Measurements from ENCODE around the gene GRID2.

DNA sequence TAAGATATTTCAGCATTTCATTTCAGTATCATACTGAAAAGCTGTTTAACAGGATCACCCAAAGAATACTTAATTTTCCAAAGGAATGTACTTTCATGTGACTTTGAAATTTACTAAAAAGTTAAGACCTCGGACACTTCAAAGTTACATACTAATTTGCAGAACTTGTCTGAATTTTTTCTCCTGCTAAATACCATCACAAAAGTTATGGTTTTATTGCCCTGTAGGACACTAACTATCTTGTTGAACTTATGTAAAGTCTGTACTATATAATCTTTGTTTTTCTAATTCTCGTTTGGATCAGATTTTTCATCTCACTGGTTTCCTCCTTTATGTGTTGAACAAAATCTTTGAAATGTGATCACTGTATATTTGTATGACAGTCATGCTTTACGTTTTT, 37.2 kb upstream of the GRID2 start:
- TF ChIP-seq POLR2A (IDR thresholded peaks at IDR 0.05; ENCODE audit: low read depth, low read length): no peak
- TF ChIP-seq, protein P1, sequence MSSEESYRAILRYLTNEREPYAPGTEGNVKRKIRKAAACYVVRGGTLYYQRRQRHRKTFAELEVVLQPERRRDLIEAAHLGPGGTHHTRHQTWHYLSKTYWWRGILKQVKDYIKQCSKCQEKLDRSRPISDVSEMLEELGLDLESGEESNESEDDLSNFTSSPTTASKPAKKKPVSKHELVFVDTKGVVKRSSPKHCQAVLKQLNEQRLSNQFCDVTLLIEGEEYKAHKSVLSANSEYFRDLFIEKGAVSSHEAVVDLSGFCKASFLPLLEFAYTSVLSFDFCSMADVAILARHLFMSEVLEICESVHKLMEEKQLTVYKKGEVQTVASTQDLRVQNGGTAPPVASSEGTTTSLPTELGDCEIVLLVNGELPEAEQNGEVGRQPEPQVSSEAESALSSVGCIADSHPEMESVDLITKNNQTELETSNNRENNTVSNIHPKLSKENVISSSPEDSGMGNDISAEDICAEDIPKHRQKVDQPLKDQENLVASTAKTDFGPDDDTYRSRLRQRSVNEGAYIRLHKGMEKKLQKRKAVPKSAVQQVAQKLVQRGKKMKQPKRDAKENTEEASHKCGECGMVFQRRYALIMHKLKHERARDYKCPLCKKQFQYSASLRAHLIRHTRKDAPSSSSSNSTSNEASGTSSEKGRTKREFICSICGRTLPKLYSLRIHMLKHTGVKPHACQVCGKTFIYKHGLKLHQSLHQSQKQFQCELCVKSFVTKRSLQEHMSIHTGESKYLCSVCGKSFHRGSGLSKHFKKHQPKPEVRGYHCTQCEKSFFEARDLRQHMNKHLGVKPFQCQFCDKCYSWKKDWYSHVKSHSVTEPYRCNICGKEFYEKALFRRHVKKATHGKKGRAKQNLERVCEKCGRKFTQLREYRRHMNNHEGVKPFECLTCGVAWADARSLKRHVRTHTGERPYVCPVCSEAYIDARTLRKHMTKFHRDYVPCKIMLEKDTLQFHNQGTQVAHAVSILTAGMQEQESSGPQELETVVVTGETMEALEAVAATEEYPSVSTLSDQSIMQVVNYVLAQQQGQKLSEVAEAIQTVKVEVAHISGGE (CRISPR knock-in tag; IDR thresholded peaks at IDR 0.05): no peak
- TF ChIP-seq, protein P2, sequence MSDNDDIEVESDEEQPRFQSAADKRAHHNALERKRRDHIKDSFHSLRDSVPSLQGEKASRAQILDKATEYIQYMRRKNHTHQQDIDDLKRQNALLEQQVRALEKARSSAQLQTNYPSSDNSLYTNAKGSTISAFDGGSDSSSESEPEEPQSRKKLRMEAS (IDR thresholded peaks at IDR 0.05; ENCODE audit: low read depth, low read length): no peak
- TF ChIP-seq, protein P3, sequence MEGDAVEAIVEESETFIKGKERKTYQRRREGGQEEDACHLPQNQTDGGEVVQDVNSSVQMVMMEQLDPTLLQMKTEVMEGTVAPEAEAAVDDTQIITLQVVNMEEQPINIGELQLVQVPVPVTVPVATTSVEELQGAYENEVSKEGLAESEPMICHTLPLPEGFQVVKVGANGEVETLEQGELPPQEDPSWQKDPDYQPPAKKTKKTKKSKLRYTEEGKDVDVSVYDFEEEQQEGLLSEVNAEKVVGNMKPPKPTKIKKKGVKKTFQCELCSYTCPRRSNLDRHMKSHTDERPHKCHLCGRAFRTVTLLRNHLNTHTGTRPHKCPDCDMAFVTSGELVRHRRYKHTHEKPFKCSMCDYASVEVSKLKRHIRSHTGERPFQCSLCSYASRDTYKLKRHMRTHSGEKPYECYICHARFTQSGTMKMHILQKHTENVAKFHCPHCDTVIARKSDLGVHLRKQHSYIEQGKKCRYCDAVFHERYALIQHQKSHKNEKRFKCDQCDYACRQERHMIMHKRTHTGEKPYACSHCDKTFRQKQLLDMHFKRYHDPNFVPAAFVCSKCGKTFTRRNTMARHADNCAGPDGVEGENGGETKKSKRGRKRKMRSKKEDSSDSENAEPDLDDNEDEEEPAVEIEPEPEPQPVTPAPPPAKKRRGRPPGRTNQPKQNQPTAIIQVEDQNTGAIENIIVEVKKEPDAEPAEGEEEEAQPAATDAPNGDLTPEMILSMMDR (IDR thresholded peaks at IDR 0.05 in 2 of 3, conservative IDR thresholded peaks at IDR 0.05 in 1 of 3; ENCODE audit: control insufficient read depth in 2 of 3, extremely low read depth in 1 of 3, insufficient read depth in 1 of 3, low read depth in 3 of 3, low read length in 3 of 3): no peak
- no peak for TF ChIP-seq JUNB (IDR thresholded peaks at IDR 0.05)
- TF ChIP-seq, protein P4, sequence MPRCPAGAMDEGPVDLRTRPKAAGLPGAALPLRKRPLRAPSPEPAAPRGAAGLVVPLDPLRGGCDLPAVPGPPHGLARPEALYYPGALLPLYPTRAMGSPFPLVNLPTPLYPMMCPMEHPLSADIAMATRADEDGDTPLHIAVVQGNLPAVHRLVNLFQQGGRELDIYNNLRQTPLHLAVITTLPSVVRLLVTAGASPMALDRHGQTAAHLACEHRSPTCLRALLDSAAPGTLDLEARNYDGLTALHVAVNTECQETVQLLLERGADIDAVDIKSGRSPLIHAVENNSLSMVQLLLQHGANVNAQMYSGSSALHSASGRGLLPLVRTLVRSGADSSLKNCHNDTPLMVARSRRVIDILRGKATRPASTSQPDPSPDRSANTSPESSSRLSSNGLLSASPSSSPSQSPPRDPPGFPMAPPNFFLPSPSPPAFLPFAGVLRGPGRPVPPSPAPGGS (IDR thresholded peaks at IDR 0.05; ENCODE audit: borderline replicate concordance, insufficient read depth, low read depth, low read length, poor library complexity, severe bottlenecking): no peak
- no peak for TF ChIP-seq RAD21 (IDR thresholded peaks at IDR 0.05; ENCODE audit: insufficient read depth, low read depth, low read length)
- no peak for TF ChIP-seq SMAD1 (IDR thresholded peaks at IDR 0.05; ENCODE audit: low read depth, partially characterized antibody)
- no peak for TF ChIP-seq CREB1 (IDR thresholded peaks at IDR 0.05; ENCODE audit: low read depth)
- TF ChIP-seq, protein P5, sequence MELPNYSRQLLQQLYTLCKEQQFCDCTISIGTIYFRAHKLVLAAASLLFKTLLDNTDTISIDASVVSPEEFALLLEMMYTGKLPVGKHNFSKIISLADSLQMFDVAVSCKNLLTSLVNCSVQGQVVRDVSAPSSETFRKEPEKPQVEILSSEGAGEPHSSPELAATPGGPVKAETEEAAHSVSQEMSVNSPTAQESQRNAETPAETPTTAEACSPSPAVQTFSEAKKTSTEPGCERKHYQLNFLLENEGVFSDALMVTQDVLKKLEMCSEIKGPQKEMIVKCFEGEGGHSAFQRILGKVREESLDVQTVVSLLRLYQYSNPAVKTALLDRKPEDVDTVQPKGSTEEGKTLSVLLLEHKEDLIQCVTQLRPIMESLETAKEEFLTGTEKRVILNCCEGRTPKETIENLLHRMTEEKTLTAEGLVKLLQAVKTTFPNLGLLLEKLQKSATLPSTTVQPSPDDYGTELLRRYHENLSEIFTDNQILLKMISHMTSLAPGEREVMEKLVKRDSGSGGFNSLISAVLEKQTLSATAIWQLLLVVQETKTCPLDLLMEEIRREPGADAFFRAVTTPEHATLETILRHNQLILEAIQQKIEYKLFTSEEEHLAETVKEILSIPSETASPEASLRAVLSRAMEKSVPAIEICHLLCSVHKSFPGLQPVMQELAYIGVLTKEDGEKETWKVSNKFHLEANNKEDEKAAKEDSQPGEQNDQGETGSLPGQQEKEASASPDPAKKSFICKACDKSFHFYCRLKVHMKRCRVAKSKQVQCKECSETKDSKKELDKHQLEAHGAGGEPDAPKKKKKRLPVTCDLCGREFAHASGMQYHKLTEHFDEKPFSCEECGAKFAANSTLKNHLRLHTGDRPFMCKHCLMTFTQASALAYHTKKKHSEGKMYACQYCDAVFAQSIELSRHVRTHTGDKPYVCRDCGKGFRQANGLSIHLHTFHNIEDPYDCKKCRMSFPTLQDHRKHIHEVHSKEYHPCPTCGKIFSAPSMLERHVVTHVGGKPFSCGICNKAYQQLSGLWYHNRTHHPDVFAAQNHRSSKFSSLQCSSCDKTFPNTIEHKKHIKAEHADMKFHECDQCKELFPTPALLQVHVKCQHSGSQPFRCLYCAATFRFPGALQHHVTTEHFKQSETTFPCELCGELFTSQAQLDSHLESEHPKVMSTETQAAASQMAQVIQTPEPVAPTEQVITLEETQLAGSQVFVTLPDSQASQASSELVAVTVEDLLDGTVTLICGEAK (IDR thresholded peaks at IDR 0.05; ENCODE audit: borderline replicate concordance): no peak
- no peak for TF ChIP-seq EZH2 (IDR thresholded peaks at IDR 0.05; ENCODE audit: borderline replicate concordance, control insufficient read depth, low read depth, low read length)
- TF ChIP-seq HDAC6 (IDR thresholded peaks at IDR 0.05; ENCODE audit: unreplicated experiment): no peak
- no peak for TF ChIP-seq EP300 (IDR thresholded peaks at IDR 0.05; ENCODE audit: borderline replicate concordance in 1 of 2, control insufficient read depth in 1 of 2, low read depth in 2 of 2, low read length in 2 of 2)
- TF ChIP-seq IKZF1 (conservative IDR thresholded peaks at IDR 0.05): no peak

All from GM12878 (cell line).